ENCODE measurements around the gene CCSER1.

The CCSER1 gene

GRCh38 chr4:90515191-90515590 is 388.0 kb downstream of the CCSER1 start:
- Histone ChIP-seq H3K9me2 (replicated peaks; ENCODE audit: insufficient read depth, low read length) (no peaks in the 10 kb centered on the region), H3K27ac (ENCODE audit: low read depth, low read length) (no peak overlapping the region), H2AFZ (ENCODE audit: low read depth, low read length, severe bottlenecking) (no peak overlapping the region), H3K9me3 (ENCODE audit: insufficient read depth, low read length) (no peaks in the 10 kb centered on the region), H3K27me3 (ENCODE audit: low read length) (no peaks in the 10 kb centered on the region), H3F3A (ENCODE audit: insufficient read depth) (no peaks in the 10 kb centered on the region), H4K20me1 (ENCODE audit: low read depth, low read length) (no peaks in the 10 kb centered on the region), H3K36me3 (ENCODE audit: low read length) (no peaks in the 10 kb centered on the region), H3K79me2 (ENCODE audit: insufficient read depth, low read length) (no peaks in the 10 kb centered on the region), H3K4me2 (ENCODE audit: low read depth, low read length, poor library complexity, severe bottlenecking) (no peak overlapping the region), H3K4me3 (ENCODE audit: insufficient read depth, low read length, poor library complexity, severe bottlenecking) (no peak overlapping the region), H3K9ac (ENCODE audit: low read length) (no peak overlapping the region)
- no peak for TF ChIP-seq CTCF (IDR thresholded peaks at IDR 0.05; ENCODE audit: insufficient read depth, low read length, poor library complexity, severe bottlenecking)
- no peak for TF ChIP-seq EZH2phosphoT487 (conservative IDR thresholded peaks at IDR 0.05; ENCODE audit: low read length)

GRCh38 chr4:90528551-90528950 is 401.4 kb downstream of the CCSER1 start:
- H3K36me3 ChIP-seq (ENCODE audit: low read length): no peaks in the 10 kb centered on the region
- no peak overlapping the region for H3K4me3 ChIP-seq (ENCODE audit: insufficient read depth, low read length, poor library complexity, severe bottlenecking)
- H2AFZ ChIP-seq (ENCODE audit: low read depth, low read length, severe bottlenecking): no peak overlapping the region
- H3K27me3 ChIP-seq (ENCODE audit: low read length): no peaks in the 10 kb centered on the region
- TF ChIP-seq CTCF (IDR thresholded peaks at IDR 0.05; ENCODE audit: insufficient read depth, low read length, poor library complexity, severe bottlenecking) (no peak), EZH2phosphoT487 (conservative IDR thresholded peaks at IDR 0.05; ENCODE audit: low read length) (no peak)
- no peaks in the 10 kb centered on the region for H3K9me3 ChIP-seq (ENCODE audit: insufficient read depth, low read length)
- H4K20me1 ChIP-seq (ENCODE audit: low read depth, low read length): no peaks in the 10 kb centered on the region
- no peak overlapping the region for H3K27ac ChIP-seq (ENCODE audit: low read depth, low read length)
- H3K9me2 ChIP-seq (replicated peaks; ENCODE audit: insufficient read depth, low read length): no peaks in the 10 kb centered on the region
- no peak overlapping the region for H3K9ac ChIP-seq (ENCODE audit: low read length)
- no peaks in the 10 kb centered on the region for H3K79me2 ChIP-seq (ENCODE audit: insufficient read depth, low read length)
- no peak overlapping the region for H3K4me2 ChIP-seq (ENCODE audit: low read depth, low read length, poor library complexity, severe bottlenecking)
- no peaks in the 10 kb centered on the region for H3F3A ChIP-seq (ENCODE audit: insufficient read depth)

GRCh38 chr4:90536408-90536807 is 409.2 kb downstream of the CCSER1 start:
- Histone ChIP-seq H4K20me1 (ENCODE audit: low read depth, low read length) (no peaks in the 10 kb centered on the region), H3K27ac (ENCODE audit: low read depth, low read length) (no peak overlapping the region), H3K9ac (ENCODE audit: low read length) (no peak overlapping the region), H3K27me3 (ENCODE audit: low read length) (no peaks in the 10 kb centered on the region), H3F3A (ENCODE audit: insufficient read depth) (no peaks in the 10 kb centered on the region), H3K9me2 (replicated peaks; ENCODE audit: insufficient read depth, low read length) (no peaks in the 10 kb centered on the region), H3K4me2 (ENCODE audit: low read depth, low read length, poor library complexity, severe bottlenecking) (no peak overlapping the region), H3K79me2 (ENCODE audit: insufficient read depth, low read length) (no peaks in the 10 kb centered on the region), H3K9me3 (ENCODE audit: insufficient read depth, low read length) (no peaks in the 10 kb centered on the region), H3K36me3 (ENCODE audit: low read length) (no peaks in the 10 kb centered on the region), H3K4me3 (ENCODE audit: insufficient read depth, low read length, poor library complexity, severe bottlenecking) (no peak overlapping the region), H2AFZ (ENCODE audit: low read depth, low read length, severe bottlenecking) (no peak overlapping the region)
- TF ChIP-seq CTCF (IDR thresholded peaks at IDR 0.05; ENCODE audit: insufficient read depth, low read length, poor library complexity, severe bottlenecking): no peak

GRCh38 chr4:90537491-90537890 is 410.3 kb downstream of the CCSER1 start:
- Histone ChIP-seq H3K79me2 (ENCODE audit: insufficient read depth, low read length) (no peaks in the 10 kb centered on the region), H3K9ac (ENCODE audit: low read length) (no peak overlapping the region), H3K4me3 (ENCODE audit: insufficient read depth, low read length, poor library complexity, severe bottlenecking) (no peak overlapping the region), H3K27ac (ENCODE audit: low read depth, low read length) (no peak overlapping the region), H3K36me3 (ENCODE audit: low read length) (no peaks in the 10 kb centered on the region), H3K9me2 (replicated peaks; ENCODE audit: insufficient read depth, low read length) (no peaks in the 10 kb centered on the region), H2AFZ (ENCODE audit: low read depth, low read length, severe bottlenecking) (no peak overlapping the region), H3K4me2 (ENCODE audit: low read depth, low read length, poor library complexity, severe bottlenecking) (no peak overlapping the region), H3K27me3 (ENCODE audit: low read length) (no peaks in the 10 kb centered on the region), H4K20me1 (ENCODE audit: low read depth, low read length) (no peaks in the 10 kb centered on the region), H3F3A (ENCODE audit: insufficient read depth) (no peaks in the 10 kb centered on the region), H3K9me3 (ENCODE audit: insufficient read depth, low read length) (no peaks in the 10 kb centered on the region)
- TF ChIP-seq CTCF (IDR thresholded peaks at IDR 0.05; ENCODE audit: insufficient read depth, low read length, poor library complexity, severe bottlenecking) (no peak), EZH2phosphoT487 (conservative IDR thresholded peaks at IDR 0.05; ENCODE audit: low read length) (no peak)

Measured in SU-DHL-6 (cell line).